HG03135 (cell line): ENCODE data around the gene TNFAIP2.
"Not testable (repeated sequence)": the region's sequence is repeated elsewhere in the genome, so short reads cannot be mapped to it uniquely, and the experiment has no call there.

Source experiments
- ATAC-seq: cut with Tn5 transposase; IDR thresholded peaks from one replicate; pipeline ENCODE4 v1.9.1; 2021; ENCODE audit warnings: mild to moderate bottlenecking, moderate library complexity; ENCODE audit not compliant: unreplicated experiment

The TNFAIP2 gene

DNA sequence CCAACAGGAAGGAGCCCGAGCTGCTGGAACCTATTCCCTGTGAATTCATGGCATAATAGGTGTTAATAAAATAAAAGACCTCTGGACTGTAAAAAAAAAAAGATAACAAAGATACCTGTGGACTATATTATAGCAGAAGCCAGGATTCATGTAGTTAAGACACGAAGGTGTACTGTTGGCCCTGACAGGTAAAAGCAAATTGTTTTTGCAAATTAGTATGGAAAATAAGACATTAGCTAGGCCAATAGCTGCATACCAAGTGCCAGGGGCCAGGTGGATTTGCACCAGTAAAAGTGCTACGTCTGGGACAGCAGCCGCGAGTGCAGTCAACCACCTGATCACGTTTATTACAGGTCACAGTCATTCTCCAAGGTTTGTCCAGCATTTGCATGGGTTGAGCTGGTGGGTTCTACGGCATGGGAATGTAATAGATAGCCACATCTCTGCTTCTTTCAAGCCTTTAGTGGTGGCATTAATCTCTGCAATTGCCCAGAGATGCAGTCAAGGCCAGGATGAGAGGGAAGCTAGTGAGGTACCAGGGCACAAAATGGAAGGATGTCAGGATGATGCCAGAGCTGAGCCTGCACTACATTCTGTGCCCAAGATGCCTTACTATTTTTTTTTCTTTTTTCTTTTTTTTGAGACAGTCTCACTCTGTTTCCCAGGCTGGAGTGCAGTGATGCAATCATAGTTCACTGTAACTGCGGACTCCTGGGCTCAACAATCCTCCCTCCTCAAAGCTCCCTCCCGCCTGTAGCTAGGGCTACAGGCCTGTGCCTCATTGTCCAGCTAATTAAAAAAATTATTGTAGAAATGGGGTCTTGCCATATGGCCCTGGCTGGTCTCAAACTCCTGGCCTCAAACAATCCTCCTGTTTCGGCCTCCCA is 26.3 kb downstream of the TNFAIP2 start:
- no peak for ATAC-seq

DNA sequence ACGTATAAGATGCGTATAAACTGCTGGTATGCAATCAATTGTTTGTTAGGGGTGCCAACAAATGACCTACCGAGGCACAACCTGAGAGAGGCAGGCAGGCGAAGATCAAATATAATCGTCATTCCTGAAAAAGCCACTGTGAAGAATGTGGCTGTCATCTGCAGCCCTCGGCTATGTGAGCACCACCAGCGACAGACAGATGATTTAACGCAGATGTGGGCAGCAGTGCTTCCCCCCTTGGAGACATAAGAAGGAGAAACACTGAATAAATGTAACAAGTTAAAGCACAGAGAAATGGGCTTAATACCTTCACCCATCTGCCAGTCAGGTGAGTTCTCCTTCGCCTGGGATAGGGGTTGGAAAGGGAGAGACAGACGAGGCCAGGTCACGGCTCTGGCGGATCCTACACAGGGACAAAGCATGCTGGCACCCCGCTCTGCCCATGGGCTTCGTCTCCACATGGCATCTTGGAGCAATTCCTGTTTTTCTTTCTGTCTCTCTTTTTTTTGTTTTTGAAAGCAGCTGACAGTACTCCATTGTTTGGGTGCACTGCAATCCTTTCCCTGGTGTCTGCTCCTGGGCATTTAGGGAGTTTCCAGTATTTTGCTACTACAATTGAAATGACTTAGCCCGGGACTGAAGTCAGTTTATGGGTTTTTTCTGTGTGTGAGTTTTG is 28.1 kb downstream of the TNFAIP2 start:
- no peak for ATAC-seq

DNA sequence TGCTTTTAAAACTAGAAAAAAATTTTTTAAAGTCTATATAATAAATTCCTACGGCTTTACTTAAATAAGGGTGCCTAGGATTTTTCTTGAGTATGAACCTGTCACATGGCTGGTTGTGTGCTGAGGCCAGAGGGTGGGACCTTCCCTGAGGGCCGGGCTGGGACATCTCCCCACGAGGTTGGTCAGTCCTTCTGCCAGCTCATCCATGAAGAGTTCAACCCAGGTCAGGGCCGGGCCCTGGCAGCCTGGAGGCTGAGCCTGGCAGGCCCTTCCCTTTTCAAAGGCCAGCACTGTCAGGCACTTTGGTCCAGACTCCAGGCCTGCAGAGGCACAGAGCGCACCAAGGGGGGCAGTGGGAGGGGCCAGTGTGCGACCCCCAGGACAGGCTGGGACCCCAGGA is 31.7 kb downstream of the TNFAIP2 start:
- ATAC-seq = no peak

DNA sequence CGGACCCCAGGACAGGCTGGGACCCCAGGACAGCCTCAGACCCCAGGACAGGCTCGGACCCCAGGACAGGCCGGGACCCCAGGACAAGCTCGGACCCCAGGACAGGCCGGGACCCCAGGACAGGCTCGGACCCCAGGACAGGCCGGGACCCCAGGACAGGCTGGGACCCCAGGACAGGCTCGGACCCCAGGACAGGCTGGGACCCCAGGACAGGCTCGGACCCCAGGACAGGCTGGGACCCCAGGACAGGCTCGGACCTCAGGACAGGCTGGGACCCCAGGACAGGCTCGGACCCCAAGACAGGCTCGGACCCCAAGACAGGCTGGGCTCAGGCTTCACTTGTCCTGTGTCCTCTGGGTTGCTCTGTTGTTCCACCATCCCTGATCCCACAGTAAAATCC is 32.2 kb downstream of the TNFAIP2 start:
- ATAC-seq = not testable (repeated sequence)

DNA sequence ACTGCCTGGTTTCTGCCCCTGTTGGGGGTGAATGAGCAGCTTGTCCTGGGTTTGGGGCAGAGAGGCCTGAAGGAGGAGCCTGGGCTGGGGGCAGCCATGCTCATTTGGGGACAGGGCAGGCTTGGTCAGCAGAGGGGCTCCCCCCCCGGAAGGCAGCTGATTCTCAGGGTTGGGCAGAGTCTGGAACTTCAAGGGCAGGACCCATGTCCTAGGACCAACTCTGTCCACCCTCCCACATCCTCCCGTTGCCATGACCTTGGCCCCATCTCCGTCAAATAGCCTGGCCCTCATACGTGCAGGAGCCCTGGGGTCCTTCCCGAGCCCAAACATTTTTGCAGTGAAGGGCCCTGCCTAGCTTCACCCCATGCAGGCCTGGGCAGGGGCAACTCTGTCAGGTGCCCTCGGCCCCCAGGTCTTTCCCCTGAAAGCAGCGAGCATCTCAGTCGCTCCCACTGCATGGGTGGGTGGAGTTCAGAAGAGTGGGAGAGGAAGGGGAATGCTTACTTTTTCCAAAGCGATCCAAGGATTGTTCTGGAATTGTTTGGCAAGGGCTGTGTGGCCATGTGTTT is 32.6 kb downstream of the TNFAIP2 start:
- ATAC-seq = no peak

DNA sequence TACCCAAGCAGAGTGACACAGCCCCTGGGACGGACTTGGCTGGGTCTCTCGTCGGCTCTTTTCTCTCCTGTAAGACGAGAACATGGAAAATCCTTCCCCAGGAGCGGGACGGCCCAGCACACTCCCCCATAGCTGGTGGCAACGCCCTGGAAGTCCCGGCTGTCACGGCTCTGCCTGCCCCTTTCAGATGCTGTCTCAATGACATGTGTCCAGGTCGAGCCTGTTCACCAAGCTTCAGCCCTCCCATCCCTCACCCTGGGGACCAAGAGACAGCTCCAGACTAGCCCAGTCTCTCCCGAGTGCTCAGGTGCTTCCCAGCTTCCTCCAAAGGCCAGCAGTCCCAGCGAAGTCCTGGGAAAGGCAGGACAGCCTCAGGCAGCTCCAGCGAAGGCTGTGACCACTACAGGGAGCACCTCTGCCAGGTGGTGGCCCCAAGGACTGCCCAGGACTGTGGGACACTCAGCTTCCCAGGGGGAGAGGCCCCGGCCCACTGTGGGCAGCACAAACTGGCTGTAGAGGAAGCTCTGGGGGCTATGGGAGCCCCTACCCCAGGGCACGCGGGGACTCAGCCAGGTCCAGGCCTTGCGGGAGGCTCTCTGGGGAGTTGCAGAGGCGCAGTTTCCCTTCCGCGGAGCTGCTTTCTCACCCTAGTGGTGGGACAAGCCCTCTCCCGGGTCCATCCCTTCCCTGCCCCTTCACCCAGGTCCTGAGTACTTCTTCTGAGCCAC is 33.6 kb downstream of the TNFAIP2 start:
- no peak for ATAC-seq

DNA sequence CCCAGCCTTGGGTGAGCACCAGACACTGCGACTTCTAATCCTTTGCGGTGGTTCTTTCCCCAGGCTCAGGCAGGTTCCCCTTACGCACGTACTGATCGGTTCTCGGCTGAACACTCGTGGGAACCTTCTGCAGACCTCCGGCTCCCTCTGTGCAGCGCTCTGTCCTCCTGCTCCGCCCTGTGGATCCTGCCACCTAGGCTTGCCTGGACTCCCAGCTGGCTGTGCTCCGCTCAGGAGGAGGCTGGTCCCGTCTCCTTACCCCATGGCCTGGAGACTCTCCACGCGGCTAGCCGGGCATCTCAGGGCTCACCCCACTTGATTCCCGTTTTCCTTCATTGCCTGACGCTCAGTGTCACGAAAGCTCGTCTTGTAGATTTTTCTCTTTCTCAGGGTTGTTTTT is 34.7 kb downstream of the TNFAIP2 start:
- no peak for ATAC-seq

DNA sequence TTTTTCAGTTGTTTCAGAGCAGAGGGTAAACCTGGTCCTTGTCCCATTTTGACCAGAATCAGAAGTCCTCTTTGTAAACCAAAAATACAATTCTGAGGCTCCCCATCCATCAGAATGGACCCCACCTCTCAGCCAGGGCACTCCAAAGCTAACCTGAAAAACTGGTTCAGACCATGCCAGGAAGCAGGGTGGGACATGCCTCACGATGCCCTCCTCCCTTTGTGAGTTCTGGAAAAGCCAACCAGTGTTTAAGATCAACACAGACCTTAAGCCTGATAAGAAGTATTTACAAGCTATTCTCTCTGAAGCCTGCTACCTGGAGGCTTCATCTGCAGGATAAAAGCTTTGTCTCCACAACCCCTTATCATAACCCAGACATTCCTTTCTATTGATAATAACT is 35.4 kb downstream of the TNFAIP2 start:
- no peak for ATAC-seq

DNA sequence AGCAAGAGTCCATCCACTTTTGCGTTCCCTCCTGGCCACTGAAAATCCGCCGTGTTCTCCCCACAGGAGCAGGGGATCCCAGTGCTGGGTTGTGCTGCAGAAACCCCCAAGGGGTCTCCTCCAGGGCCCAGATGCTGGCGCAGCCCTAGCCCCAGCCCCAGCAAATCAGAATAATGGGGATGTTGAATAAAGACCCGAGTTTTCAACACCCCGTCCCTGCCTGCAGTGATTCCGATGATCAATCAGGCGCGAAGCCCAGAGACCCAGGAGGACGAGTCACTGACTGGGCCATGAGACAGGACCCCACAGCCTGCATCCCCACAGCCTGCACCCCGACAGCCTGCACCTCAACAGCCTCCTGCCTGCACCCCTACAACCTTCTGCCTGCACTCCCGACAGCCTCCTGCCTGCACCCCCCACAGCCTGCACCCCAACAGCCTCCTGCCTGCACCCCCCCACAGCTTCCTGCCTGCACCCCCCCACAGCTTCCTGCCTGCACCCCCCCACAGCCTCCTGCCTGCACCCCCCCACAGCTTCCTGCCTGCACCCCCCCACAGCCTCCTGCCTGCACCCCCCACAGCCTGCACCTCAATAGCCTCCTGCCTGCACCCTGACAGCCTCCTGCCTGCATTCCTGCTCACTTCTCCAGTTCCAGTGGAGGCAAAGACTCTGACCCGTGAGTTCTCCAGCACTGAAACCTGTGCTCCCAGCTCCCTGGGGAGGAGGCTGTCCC is 37.2 kb downstream of the TNFAIP2 start:
- ATAC-seq = no peak

DNA sequence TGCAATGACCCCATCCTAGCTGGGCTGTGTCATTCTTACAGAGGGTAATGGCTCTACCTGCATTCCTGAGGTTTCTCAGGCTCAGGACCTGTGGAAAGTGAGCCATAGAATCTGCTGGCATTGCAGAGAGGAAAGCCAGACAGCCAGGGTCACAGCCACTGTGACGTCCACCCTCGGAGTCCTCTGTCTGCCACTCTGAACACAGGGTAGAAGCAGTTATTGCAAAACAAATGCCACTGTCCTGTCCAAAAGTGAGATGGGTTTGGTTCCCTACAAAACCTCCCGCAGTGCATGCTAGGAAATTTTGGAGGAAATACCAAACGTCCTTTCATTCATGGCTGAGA is 37.8 kb downstream of the TNFAIP2 start:
- no peak for ATAC-seq

DNA sequence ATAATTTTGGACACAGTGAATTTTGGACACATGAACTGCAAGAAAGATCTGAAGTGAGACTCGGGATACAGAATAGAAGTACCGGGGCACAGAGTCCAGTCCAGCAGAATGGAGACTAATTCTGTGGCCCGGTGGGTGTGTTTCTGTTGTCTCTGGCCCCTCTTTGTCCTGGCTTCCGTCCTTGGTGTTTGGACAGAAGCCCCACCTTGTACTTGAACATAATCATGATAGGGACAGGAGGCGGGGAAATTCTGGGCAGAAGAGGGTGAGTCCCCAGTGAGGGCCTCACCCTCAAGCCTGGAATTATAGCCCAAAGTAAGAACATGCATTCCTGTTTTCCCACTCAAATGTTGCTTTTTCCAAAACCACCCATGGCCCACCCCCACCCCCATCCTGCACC is 39.9 kb downstream of the TNFAIP2 start:
- no peak for ATAC-seq

DNA sequence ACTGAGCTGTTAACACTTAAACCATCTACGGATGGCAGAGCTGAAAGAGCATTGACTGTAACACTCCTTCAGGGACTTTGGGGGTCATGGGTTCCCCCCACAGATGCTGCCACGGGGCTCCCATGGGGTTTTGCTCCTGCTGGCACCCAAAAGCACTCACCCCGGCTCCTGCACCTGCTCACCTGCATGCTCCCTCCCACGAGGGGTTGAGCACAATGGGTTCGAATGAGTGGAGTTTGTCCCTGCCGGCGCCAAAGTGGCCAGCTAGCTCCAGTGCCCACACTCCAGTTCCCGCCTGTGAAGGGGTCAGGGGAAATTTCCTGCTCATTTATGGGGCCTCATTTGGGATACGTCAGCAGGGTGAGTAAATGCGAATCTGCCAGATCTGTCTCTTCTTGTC is 40.7 kb downstream of the TNFAIP2 start:
- ATAC-seq = no peak

DNA sequence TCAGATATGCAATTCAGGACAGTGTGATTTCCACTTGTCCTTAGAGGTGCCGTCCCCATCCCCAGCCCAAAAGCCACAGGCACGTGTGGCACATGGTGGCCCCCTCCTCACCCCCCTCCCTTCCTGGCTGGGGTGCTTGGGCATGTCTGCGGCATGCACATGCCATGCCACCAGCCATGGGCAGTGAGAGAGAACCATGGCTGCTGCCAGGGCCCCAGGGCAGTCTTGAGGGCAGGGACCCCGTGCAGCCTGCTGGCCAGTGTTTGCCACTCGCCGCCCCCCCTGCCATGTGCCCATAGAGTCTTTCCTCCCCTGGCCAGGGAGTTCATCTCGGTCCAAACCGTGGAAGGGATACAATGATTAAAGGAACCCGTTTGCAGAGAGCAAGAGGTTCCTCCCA is 41.5 kb downstream of the TNFAIP2 start:
- ATAC-seq = no peak

DNA sequence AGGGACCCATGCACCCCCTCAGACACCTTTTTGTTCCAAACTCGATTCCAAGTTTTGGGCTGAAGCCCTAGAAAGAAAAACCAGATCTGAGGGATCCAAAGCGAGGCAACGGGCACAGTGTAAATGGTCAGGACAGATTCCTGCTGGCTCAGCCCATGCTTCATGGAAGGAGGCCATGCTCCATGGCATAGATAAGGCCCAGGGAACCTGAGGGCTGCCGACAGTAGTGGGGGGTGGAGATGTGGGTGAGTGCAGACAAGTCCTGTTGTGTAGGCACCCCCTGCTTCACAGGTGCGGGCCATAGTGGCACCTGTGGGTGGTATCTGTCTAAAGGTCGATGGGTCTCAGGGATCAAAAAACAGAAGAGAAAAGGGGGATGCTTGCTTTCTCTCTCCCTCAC is 42.1 kb downstream of the TNFAIP2 start:
- ATAC-seq = no peak

DNA sequence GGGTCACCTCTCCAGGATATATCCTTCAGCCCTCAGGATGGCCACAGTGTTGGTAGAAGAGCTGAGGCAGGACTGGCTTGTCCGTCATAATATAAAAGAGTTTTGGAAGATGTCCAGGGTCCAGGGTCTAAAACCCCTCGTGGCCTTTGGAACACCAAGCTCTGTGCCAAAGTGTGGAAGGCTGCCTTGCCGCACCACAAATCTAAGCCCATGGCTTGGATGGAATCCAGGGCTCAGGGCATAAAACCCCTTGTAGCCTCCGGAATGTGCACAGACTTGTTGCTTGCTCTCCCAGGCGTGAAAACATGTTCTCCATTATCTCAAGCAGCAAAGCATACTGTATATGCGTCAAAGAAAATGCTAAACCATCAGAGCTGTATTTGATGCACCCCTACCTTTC is 46.7 kb downstream of the TNFAIP2 start:
- no peak for ATAC-seq

DNA sequence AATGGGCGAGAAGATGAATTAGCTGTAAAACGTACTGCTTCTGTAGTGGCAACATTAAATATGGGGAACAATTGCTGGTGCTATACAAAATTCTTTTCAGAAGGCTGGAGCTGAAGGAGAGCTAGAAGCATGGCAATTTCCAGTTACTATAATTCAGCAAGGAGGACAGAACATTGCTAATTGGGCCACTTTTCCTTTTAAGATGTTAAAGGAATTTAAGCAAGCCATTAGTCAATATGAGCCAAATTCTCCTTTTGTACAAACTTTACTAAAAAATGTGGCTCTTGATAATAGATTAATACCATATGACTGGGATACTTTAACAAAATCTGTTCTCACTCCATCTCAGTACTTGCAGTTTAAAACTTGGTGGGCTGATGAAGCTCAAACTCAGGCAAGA is 47.9 kb downstream of the TNFAIP2 start:
- not testable (repeated sequence) for ATAC-seq

DNA sequence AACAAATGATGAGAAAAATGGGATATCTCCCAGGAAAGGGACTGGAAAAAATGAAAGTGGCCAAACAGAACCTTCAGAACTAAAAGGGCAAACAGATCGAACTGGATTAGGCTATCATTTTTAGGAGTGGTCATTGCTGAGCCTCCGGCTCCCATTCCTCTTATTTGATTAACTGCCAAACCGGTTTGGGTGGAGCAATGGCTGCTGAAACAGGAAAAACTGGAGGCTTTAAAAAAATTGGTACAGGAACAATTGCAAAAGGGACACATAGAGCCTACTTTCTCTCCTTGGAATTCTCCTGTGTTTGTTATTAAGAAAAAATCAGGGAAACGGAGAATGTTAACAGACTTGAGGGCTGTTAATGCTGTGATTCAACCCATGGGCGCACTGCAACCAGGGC is 49.7 kb downstream of the TNFAIP2 start:
- ATAC-seq = no peak

DNA sequence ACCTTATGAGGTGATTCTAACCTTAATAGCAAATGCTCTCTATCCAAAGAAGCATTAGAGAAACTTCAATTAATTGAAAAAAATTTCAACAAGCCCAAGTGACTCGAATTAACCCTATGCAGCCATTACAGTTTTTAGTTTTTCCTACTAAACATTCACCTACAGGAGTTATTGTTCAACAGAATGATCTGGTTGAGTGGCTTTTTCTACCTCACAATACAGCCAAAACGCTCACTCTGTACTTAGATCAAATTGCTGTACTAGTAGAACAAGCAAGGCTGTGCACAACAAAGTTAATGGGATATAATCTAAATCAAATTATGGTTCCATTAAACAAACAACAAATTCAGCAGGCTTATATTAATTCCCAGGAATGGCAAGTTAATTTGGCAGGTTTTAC is 50.6 kb downstream of the TNFAIP2 start:
- ATAC-seq = not testable (repeated sequence)

DNA sequence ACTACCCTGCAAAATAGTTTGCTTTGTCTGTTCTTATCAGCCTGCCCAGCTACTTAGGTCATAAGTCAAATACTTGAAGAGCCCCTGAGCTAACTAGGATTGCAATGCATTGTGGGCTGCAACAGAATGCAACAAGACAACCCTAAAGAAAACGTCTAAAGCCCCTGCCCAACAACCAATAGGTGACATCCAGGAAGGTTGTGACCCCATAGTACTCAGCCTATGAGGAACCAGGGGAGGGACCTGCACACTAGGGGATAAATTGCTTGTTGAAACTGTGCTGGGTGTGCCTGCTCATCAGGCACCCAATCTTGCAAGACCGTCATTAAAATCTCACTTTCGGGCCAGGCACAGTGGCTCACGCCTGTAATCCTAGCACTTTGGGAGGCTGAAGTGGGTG is 52.9 kb downstream of the TNFAIP2 start:
- ATAC-seq = not testable (repeated sequence)

DNA sequence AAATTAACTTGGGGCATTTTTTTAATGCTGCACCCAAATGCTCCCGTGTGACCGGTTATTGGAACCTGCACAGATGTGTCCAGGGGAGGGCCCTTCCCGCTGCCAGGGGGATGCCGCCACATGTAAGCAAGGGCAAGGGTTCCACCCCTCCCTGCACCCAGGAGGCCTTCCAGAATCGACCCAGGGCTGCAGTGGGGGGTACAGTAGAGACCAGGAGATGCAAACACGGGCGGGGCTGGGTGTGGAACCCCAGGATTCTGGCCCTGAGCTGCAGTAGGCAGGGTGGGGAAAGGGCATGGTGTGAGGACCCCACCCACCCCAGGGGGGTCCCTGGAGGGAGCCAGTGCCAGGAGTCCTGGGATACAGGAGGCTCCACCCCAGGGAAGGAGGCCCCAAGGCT is 54.1 kb downstream of the TNFAIP2 start:
- no peak for ATAC-seq

DNA sequence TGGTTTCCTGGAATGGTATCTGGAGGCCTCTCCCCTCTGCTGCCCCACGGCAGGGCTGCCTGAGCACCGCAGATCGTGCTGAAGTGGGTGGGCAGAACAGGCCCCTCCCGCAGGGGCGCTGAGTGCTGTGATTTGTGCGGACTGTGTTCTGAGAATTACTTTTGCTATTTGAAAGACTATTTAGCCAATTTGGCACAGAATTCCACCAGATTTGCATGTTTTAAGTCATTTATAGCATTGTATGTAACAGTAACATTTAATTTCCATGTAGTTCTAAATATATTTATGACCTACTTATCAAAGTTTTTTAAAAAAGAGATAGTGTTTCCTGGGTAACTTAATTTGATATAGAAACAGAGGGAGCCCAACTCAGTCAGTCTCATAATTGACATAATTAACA is 55.3 kb downstream of the TNFAIP2 start:
- no peak for ATAC-seq
